Neuronal stem cell (in vitro differentiated cells): Measurements from ENCODE around the gene DYNC2I2.

Source experiments
- DNase-seq: peaks from one replicate; pipeline ENCODE4 v3.0.0-alpha.2; 2013; ENCODE audit warnings: low spot score
- H2AFZ ChIP-seq: one replicate; pipeline ENCODE4 v1.6.1; 2013; ENCODE audit warnings: mild to moderate bottlenecking, low read length, inconsistent platforms
- H2AK5ac ChIP-seq: 2 replicates; pipeline ENCODE4 v1.6.1; 2013; ENCODE audit warnings: low read depth, mild to moderate bottlenecking, inconsistent platforms, low read length, moderate library complexity, mixed read lengths
- H2BK120ac ChIP-seq: 2 replicates; pipeline ENCODE4 v1.6.1; 2013; ENCODE audit warnings: low read depth, mild to moderate bottlenecking, inconsistent platforms, low read length, moderate library complexity, mixed read lengths
- H2BK12ac ChIP-seq: one replicate; pipeline ENCODE4 v1.6.1; 2013; ENCODE audit warnings: low read length, inconsistent platforms
- H2BK15ac ChIP-seq: 2 replicates; pipeline ENCODE4 v1.6.1; 2013; ENCODE audit warnings: mild to moderate bottlenecking, low read length, inconsistent platforms, mixed read lengths
- H2BK5ac ChIP-seq: one replicate; pipeline ENCODE4 v1.6.1; 2013; ENCODE audit warnings: inconsistent platforms, mild to moderate bottlenecking, low read length, moderate library complexity
- H3K14ac ChIP-seq: one replicate; pipeline ENCODE4 v1.6.1; 2013; ENCODE audit warnings: low read length, inconsistent platforms
- H3K18ac ChIP-seq: 2 replicates; pipeline ENCODE4 v1.6.1; 2013; ENCODE audit warnings: low read length, inconsistent platforms
- H3K23ac ChIP-seq: 2 replicates; pipeline ENCODE4 v1.6.1; 2013; ENCODE audit warnings: low read depth, mild to moderate bottlenecking, mixed read lengths, low read length, inconsistent platforms; ENCODE audit not compliant: poor library complexity
- H3K27ac ChIP-seq: replicated peaks from 3 replicates; pipeline ENCODE4 v1.5.1; 2013; ENCODE audit warnings: low read length, inconsistent platforms
- H3K27me3 ChIP-seq, 3 experiments: 2 replicates each; pipeline ENCODE4 v1.6.1; 2013; ENCODE audit warnings: low read length in 3 of 3, mild to moderate bottlenecking in 2 of 3, inconsistent platforms in 1 of 3, low read depth in 1 of 3, mixed read lengths in 1 of 3, moderate library complexity in 1 of 3; ENCODE audit not compliant: control insufficient read depth in 3 of 3, insufficient read depth in 3 of 3
- H3K36me3 ChIP-seq, 2 donors: replicated peaks in 1 of 2; 2 replicates each; pipeline ENCODE4 v1.6.1; 2013; ENCODE audit warnings: low read length in 2 of 2; ENCODE audit not compliant: control insufficient read depth in 2 of 2, insufficient read depth in 2 of 2
- H3K4ac ChIP-seq: 2 replicates; pipeline ENCODE4 v1.6.1; 2013; ENCODE audit warnings: inconsistent platforms, mild to moderate bottlenecking, low read length, moderate library complexity
- H3K4me1 ChIP-seq, 2 donors: 1 replicate in 1 of 2; 2 replicates in 1 of 2; pipeline ENCODE4 v1.6.1; 2013; ENCODE audit warnings: low read length in 2 of 2, low read depth in 1 of 2; ENCODE audit not compliant: control insufficient read depth in 2 of 2, insufficient read depth in 1 of 2
- H3K4me2 ChIP-seq: one replicate; pipeline ENCODE4 v1.6.1; 2013; ENCODE audit warnings: mild to moderate bottlenecking, low read length, inconsistent platforms; ENCODE audit not compliant: insufficient read depth, poor library complexity, severe bottlenecking
- H3K4me3 ChIP-seq, 2 donors: 2 replicates each; pipeline ENCODE4 v1.5.1; 2013; ENCODE audit warnings: low read length in 2 of 2, mild to moderate bottlenecking in 2 of 2, inconsistent platforms in 1 of 2, moderate library complexity in 1 of 2
- H3K79me1 ChIP-seq: one replicate; pipeline ENCODE4 v1.6.1; 2013; ENCODE audit warnings: low read depth, mild to moderate bottlenecking, inconsistent platforms, low read length, moderate library complexity
- H3K9ac ChIP-seq: one replicate; pipeline ENCODE4 v1.6.1; 2013; ENCODE audit warnings: mild to moderate bottlenecking, low read depth, low read length, inconsistent platforms; ENCODE audit not compliant: poor library complexity
- H3K9me3 ChIP-seq, 2 donors: replicated peaks in 1 of 2; 2 replicates each; pipeline versions ENCODE3 to v1.6.1; 2013; ENCODE audit warnings: low read length in 2 of 2, mild to moderate bottlenecking in 2 of 2, inconsistent platforms in 1 of 2, low read depth in 1 of 2, mixed read lengths in 1 of 2, moderate library complexity in 1 of 2; ENCODE audit not compliant: control insufficient read depth in 2 of 2, insufficient read depth in 1 of 2
- H4K8ac ChIP-seq: one replicate; pipeline ENCODE4 v1.6.1; 2013; ENCODE audit warnings: low read depth, mild to moderate bottlenecking, inconsistent platforms, low read length, moderate library complexity
- H4K91ac ChIP-seq: one replicate; pipeline ENCODE4 v1.6.1; 2013; ENCODE audit warnings: low read length, low read depth, mild to moderate bottlenecking, inconsistent platforms; ENCODE audit not compliant: poor library complexity
- WGBS, 2 donors: extraction: QIAGEN DNeasy Blood & Tissue Kit; methylation state at CpG; one replicate each; pipeline ENCODE4 v1.1.7; 2013; ENCODE audit warnings: missing lambda C conversion rate in 2 of 2, mixed read lengths in 1 of 2; ENCODE audit not compliant: insufficient read length in 2 of 2, insufficient replicate concordance in 1 of 2; ENCODE audit errors: extremely low coverage in 2 of 2; 5-methylcytosine and 5-hydroxymethylcytosine counted together

Gene DYNC2I2

GRCh38 chr9:128607642-128608350 lies 48.9 kb downstream of the DYNC2I2 start:
- Histone ChIP-seq H3K4me1 (no peaks in the 10 kb centered on the region), H3K14ac (no peak overlapping the region), H4K91ac (no peak overlapping the region), H2AK5ac (no peak overlapping the region), H3K18ac (peak overlapping the region; percentile 72), H3K27ac (peak overlapping the region; percentile 1), H3K79me1 (no peaks in the 10 kb centered on the region), H3K27me3 (no peaks in the 10 kb centered on the region), H3K4ac (no peak overlapping the region), H3K4me3 (no peak overlapping the region), H3K9ac (no peak overlapping the region), H2BK5ac (no peak overlapping the region), H3K9me3 (no peaks in the 10 kb centered on the region), H2BK12ac (no peak overlapping the region), H3K4me2 (no peak overlapping the region), H2BK120ac (no peak overlapping the region), H2AFZ (no peak overlapping the region), H3K23ac (no peak overlapping the region), H2BK15ac (no peak overlapping the region), H4K8ac (no peak overlapping the region), H3K36me3 (peaks cover 52 to 96% of the 10 kb centered on the region in 2 donors)
- WGBS, 2 donors, result no CpG with 5 or more reads among the region's 16 CpGs
- no peak for DNase-seq

- H3K14ac ChIP-seq, result no peak overlapping the region
- no peak overlapping the region for H3K23ac ChIP-seq
- H3K79me1 ChIP-seq, result no peaks in the 10 kb centered on the region
- H3K27me3 ChIP-seq, result no peaks in the 10 kb centered on the region
- no peak overlapping the region for H3K4me2 ChIP-seq
- no peak overlapping the region for H3K4ac ChIP-seq
- H3K9ac ChIP-seq, result no peak overlapping the region
- H4K8ac ChIP-seq, result no peak overlapping the region
- H3K18ac ChIP-seq, result no peak overlapping the region
- no peak overlapping the region for H2BK12ac ChIP-seq
- H3K4me3 ChIP-seq, result no peak overlapping the region
- H3K4me1 ChIP-seq, result no peaks in the 10 kb centered on the region
- H2BK120ac ChIP-seq, result no peak overlapping the region
- H3K27ac ChIP-seq, result no peak overlapping the region
- H3K36me3 ChIP-seq, result peaks cover 41 to 94% of the 10 kb centered on the region in 2 donors
- no CpG with 5 or more reads among the region's 8 CpGs for WGBS, 2 donors
- H2AFZ ChIP-seq, result no peak overlapping the region
- H2AK5ac ChIP-seq, result no peak overlapping the region
- no peak for DNase-seq
- no peaks in the 10 kb centered on the region for H3K9me3 ChIP-seq
- H2BK15ac ChIP-seq, result no peak overlapping the region
- H4K91ac ChIP-seq, result no peak overlapping the region
- H2BK5ac ChIP-seq, result no peak overlapping the region
These were observed 53.0 kb downstream of the DYNC2I2 start for GRCh38 chr9:128603697-128604096.

- no CpG with 5 or more reads among the region's 4 CpGs for WGBS, 2 donors
- Histone ChIP-seq H3K9ac (no peak overlapping the region), H3K36me3 (peaks cover 37 to 94% of the 10 kb centered on the region in 2 donors)
These were observed 56.5 kb downstream of the DYNC2I2 start for GRCh38 chr9:128600099-128600498.

DNA sequence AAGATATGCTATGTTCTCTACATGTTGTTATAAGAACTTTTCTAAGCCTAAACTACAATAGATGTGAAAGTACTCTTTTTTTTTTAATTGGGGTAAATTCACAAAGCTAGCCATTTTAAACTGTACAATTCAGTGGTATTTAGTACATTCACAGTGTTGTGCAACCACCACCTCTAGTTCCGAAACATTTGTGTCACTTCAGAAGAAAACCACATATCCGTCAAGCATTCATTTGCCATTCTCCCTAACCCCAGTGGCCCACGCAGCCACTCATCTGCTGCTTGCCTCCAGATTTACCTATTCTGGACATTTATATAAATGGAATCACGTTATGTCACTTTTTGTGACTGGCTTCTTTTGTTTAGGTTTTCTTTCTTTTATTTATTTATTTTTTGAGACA lies 61.2 kb downstream of the DYNC2I2 start:
- Histone ChIP-seq H3K27me3 (no peaks in the 10 kb centered on the region), H4K91ac (no peak overlapping the region), H3K9ac (no peak overlapping the region), H3K4ac (no peak overlapping the region), H3K36me3 (peaks cover 48 to 97% of the 10 kb centered on the region in 2 donors), H3K9me3 (no peaks in the 10 kb centered on the region), H3K27ac (no peak overlapping the region), H3K79me1 (no peaks in the 10 kb centered on the region), H3K4me1 (no peaks in the 10 kb centered on the region), H2BK15ac (no peak overlapping the region), H3K14ac (no peak overlapping the region), H2BK12ac (no peak overlapping the region), H3K4me2 (no peak overlapping the region), H3K23ac (no peak overlapping the region), H3K4me3 (no peak overlapping the region), H2AK5ac (no peak overlapping the region), H3K18ac (no peak overlapping the region), H2BK120ac (no peak overlapping the region), H2BK5ac (no peak overlapping the region), H2AFZ (no peak overlapping the region), H4K8ac (no peak overlapping the region)
- no CpG with 5 or more reads among the region's 4 CpGs for WGBS, 2 donors
- no peak for DNase-seq

More at GRCh38 chr9:128600099-128600498, 56.5 kb downstream of the DYNC2I2 start:
- no peaks in the 10 kb centered on the region for H3K79me1 ChIP-seq
- no peak overlapping the region for H3K4ac ChIP-seq
- H2BK5ac ChIP-seq, result no peak overlapping the region
- no peak overlapping the region for H2BK12ac ChIP-seq
- H2BK15ac ChIP-seq, result no peak overlapping the region
- no peak overlapping the region for H2BK120ac ChIP-seq
- no peaks in the 10 kb centered on the region for H3K4me1 ChIP-seq
- no peaks in the 10 kb centered on the region for H3K9me3 ChIP-seq
- H3K4me2 ChIP-seq, result no peak overlapping the region
- no peak overlapping the region for H4K8ac ChIP-seq
- H3K18ac ChIP-seq, result no peak overlapping the region
- no peaks in the 10 kb centered on the region for H3K27me3 ChIP-seq
- H3K14ac ChIP-seq, result no peak overlapping the region
- no peak overlapping the region for H2AFZ ChIP-seq
- no peak overlapping the region for H3K27ac ChIP-seq
- H4K91ac ChIP-seq, result no peak overlapping the region
- DNase-seq, result no peak
- H3K23ac ChIP-seq, result no peak overlapping the region
- H2AK5ac ChIP-seq, result no peak overlapping the region
- no peak overlapping the region for H3K4me3 ChIP-seq
